Renal cortical epithelial cell (primary cell): ENCODE results near the gene OTOL1. TPM values are rescaled to one million over a fixed set of nuclear protein-coding genes. Genes with fewer than 3 reads are reported as not detected.

Experiments used
- DNase-seq: peaks from one replicate; pipeline ENCODE4 v3.0.0-alpha.2; 2011; ENCODE audit warnings: low read depth
- total RNA-seq: library from RNA; depleted of rRNA; stranded (reverse); fragments of >200 nt; gene quantifications from 2 replicates; pipeline ENCODE4 v1.2.3, GENCODE V29; 2014

The OTOL1 gene
- total RNA-seq, 1 donor from 2014 or later: not detected

DNA sequence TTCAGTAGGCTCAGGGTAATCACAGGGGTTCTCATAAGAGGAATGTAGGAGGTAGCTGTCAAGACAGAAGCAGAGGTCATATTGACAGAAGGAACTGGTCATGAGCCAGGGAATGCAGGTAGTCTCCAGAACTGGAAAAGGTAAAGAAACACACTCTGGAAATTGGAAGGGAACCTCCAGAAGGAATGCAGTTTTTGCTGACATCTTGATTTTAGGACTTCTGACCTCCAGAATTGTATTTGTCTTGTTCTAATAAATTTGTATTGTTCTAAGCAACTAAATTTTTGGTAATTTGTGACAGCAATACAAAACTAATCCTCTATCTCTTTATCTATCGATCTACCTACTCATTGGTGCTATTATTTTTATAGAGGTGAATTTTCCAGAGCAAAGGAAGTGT lies 49.2 kb downstream of the OTOL1 start:
- DNase-seq: no peak

DNA sequence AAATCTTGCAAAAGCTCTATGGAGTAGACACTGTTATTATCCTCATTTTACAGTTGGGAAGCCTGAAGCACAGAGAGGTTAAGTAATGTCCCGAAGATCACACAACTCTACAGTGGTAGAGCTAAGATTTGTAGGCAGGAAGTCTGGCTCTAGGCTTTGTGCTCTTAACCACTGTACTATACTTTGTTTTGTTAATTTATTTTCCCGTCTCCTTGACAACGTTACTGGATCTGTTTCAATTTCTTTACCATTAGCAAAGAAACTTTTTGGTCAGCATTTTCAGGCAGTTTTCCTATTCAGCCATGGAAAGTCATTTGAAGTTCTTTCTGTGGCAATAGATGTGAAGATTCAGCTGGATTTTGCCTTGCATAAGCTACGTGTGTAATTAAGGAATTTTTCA lies 51.7 kb downstream of the OTOL1 start:
- DNase-seq: peak; percentile 16

DNA sequence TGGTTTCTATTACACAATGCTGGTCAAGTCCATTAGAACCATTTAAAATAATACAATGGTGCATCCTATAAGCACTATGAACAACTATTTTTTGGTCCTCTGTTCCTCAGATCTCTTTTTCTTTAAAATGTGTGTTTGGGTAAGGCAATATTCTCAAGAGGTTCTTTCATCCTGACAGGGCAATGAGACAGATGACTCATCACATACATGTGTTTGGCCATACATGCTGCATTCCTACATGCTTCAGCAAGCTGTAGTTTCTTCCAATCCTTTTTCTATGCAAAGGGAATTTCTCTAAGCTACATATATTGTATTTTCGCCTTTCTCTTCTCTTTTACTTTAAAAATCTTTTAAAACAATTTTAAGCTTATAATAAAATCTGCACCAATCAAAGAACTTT lies 52.7 kb downstream of the OTOL1 start:
- DNase-seq: no peak

DNA sequence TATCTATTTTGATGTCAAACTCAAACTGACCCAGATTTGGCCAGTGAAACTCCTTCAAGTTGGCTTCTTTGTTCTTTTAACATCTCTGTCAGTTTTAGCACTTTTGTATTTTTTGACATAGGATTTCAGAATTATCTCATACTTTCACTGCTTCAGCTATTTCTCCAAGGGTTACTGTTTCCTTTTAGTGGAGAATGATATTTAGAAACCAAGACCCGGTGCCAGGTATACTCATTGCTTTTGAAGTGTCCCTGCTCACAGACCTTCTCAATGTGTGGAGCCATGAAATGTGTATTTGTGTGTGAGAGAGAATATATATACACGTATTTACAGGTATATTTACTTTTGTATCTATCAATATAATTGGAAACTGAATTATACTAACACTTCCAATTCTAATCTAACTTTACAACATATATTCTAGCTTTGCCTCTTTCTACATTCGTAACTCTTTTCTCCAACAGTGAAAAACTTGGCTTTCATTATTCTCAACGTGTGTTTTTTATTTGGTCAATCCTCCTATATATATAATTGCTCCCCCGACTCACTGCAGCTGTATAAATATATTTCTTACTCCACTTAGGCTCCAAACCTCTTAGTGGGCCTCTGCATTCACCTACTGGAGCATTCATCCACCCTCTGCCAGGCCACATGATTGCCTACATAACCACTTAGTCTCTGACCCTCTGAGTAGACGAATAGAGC lies 54.0 kb downstream of the OTOL1 start:
- DNase-seq: no peak

DNA sequence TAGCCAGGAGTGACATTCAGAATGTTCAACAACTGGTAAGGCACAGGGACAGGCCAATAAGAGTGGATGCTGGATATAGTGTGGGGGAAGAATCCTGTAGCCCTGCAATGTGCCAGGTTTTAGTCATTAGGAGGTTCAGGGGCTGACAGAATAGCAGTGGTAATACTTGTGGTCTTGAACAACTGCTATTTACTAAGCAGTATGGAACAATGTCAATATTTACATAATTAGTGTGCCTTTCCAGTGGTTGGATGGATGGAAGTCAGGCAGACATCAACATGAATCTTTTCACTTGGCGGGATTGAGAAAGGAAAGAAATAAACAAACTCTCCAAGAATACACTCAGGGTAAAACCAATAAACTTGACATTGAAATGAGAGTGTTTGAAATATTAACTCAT lies 55.1 kb downstream of the OTOL1 start:
- no peak for DNase-seq

DNA sequence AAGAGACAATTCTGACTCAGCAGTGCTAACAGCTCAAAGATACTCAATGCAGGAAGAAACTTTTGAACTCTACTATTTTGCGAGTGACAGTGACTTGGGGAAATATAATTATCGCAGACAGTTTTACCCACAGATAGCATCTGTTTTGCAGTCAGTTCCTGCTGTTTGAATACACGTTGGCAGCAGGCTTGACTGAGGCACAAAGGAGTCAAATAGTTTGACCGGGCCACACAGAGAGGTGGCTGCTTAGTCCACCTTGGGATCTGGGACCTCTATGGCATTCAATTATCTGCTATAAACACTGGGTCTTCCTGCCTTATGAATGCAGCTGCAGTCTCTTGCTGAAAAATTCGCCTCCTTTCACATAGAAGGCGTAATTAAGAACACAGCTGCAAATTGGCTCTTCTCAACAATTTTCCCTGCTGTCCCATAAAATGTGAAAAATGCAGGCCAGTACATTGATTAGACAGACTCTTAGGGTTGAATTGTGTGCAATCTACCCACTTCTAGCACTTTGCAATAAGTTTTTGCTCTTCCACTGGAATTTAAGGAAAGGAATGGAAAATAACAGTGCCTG lies 56.5 kb downstream of the OTOL1 start:
- DNase-seq: no peak

Other genes with a start within 250 kb of the OTOL1 start
- gene SPTSSB, start 125.3 kb upstream of the OTOL1 start, total RNA-seq: not detected in 2 replicates